HepG2 (cell line): ENCODE measurements around the gene PPP1R18. TPM values are rescaled to one million over a fixed set of nuclear protein-coding genes. Genes with fewer than 3 reads are reported as not detected.

Experiments used
- CEBPG ChIP-seq: IDR thresholded peaks from 2 replicates; pipeline ENCODE4 v1.6.1; 2016
- GRHL1 ChIP-seq: sonication (generic); formaldehyde crosslinking; conservative IDR thresholded peaks from 2 replicates; pipeline ENCODE4 v1.8.0; 2022; ENCODE audit warnings: missing genetic modification reagents
- GZF1 ChIP-seq: sonication (generic); formaldehyde crosslinking; IDR thresholded peaks from 2 replicates; pipeline ENCODE4 v1.5.1; 2020; ENCODE audit warnings: mild to moderate bottlenecking, missing genetic modification reagents
- IRF2 ChIP-seq: IDR thresholded peaks from 2 replicates; pipeline ENCODE4 v1.6.1; 2018; ENCODE audit warnings: missing genetic modification reagents, missing compliant biosample characterization
- KMT2A ChIP-seq: sonication (generic); formaldehyde crosslinking; IDR thresholded peaks from 2 replicates; pipeline ENCODE4 v1.4.0; 2020; ENCODE audit warnings: missing genetic modification reagents
- MAFG ChIP-seq: sonication (generic); formaldehyde crosslinking; IDR thresholded peaks from 2 replicates; pipeline ENCODE4 v1.5.1; 2020; ENCODE audit warnings: mild to moderate bottlenecking, missing genetic modification reagents
- NPAS2 ChIP-seq: sonication (generic); formaldehyde crosslinking; IDR thresholded peaks from 2 replicates; pipeline ENCODE4 v1.8.0; 2022; ENCODE audit warnings: mild to moderate bottlenecking, missing genetic modification reagents, borderline replicate concordance
- PRMT3 ChIP-seq: sonication (generic); formaldehyde crosslinking; IDR thresholded peaks from 2 replicates; pipeline ENCODE4 v1.8.1; 2022; ENCODE audit warnings: low read depth, mild to moderate bottlenecking, moderate library complexity, missing genetic modification reagents, borderline replicate concordance
- RFX3 ChIP-seq: IDR thresholded peaks from 2 replicates; pipeline ENCODE4 v1.6.1; 2016; ENCODE audit warnings: missing biosample characterization, missing genetic modification reagents
- RFXANK ChIP-seq: IDR thresholded peaks from 2 replicates; pipeline ENCODE4 v1.6.1; 2016
- SAFB2 ChIP-seq: sonication (generic); formaldehyde crosslinking; IDR thresholded peaks from 2 replicates; pipeline ENCODE4 v1.5.1; 2020; ENCODE audit warnings: missing genetic modification reagents, low read depth, mild to moderate bottlenecking, borderline replicate concordance
- SMARCE1 ChIP-seq: fragments of 450-650 bp; IDR thresholded peaks from 2 replicates; pipeline ENCODE4 v1.6.1; 2017; ENCODE audit warnings: borderline replicate concordance
- SNAPC5 ChIP-seq: sonication (generic); formaldehyde crosslinking; IDR thresholded peaks from 2 replicates; pipeline ENCODE4 v1.8.1; 2023; ENCODE audit warnings: mild to moderate bottlenecking, missing genetic modification reagents, borderline replicate concordance
- ZBTB42 ChIP-seq: sonication (generic); formaldehyde crosslinking; IDR thresholded peaks from 2 replicates; pipeline ENCODE4 v1.5.0; 2020; ENCODE audit warnings: mild to moderate bottlenecking, missing genetic modification reagents
- ZC3H13 ChIP-seq: sonication (generic); formaldehyde crosslinking; IDR thresholded peaks from 2 replicates; pipeline ENCODE4 v1.8.1; 2023; ENCODE audit warnings: mild to moderate bottlenecking, missing genetic modification reagents, moderate library complexity
- ZNF20 ChIP-seq: sonication (generic); formaldehyde crosslinking; IDR thresholded peaks from 2 replicates; pipeline ENCODE4 v1.4.0; 2020; ENCODE audit warnings: mild to moderate bottlenecking, moderate library complexity, missing genetic modification reagents
- ZNF224 ChIP-seq: sonication (generic); formaldehyde crosslinking; IDR thresholded peaks from 2 replicates; pipeline ENCODE4 v1.5.0; 2020; ENCODE audit warnings: mild to moderate bottlenecking, missing genetic modification reagents
- ZNF24 ChIP-seq: fragments of 450-650 bp; IDR thresholded peaks from 2 replicates; pipeline ENCODE4 v1.6.1; 2017; ENCODE audit warnings: antibody characterized with exemption, mild to moderate bottlenecking
- ZNF333 ChIP-seq: sonication (generic); formaldehyde crosslinking; IDR thresholded peaks from 2 replicates; pipeline ENCODE4 v1.4.0; 2020; ENCODE audit warnings: mild to moderate bottlenecking, missing genetic modification reagents, borderline replicate concordance
- ZNF382 ChIP-seq: sonication (generic); formaldehyde crosslinking; IDR thresholded peaks from 2 replicates; pipeline ENCODE4 v1.5.0; 2020; ENCODE audit warnings: missing genetic modification reagents, mild to moderate bottlenecking, borderline replicate concordance
- ZNF557 ChIP-seq: sonication (generic); formaldehyde crosslinking; IDR thresholded peaks from 2 replicates; pipeline ENCODE4 v1.4.0; 2020; ENCODE audit warnings: missing genetic modification reagents
- ZNF567 ChIP-seq: sonication (generic); formaldehyde crosslinking; IDR thresholded peaks from 2 replicates; pipeline ENCODE4 v1.8.1; 2023; ENCODE audit warnings: mild to moderate bottlenecking, missing genetic modification reagents, borderline replicate concordance
- ZNF576 ChIP-seq: sonication (generic); formaldehyde crosslinking; IDR thresholded peaks from 2 replicates; pipeline ENCODE4 v1.4.0; 2020; ENCODE audit warnings: mild to moderate bottlenecking, missing genetic modification reagents
- ZNF629 ChIP-seq: sonication (generic); formaldehyde crosslinking; conservative IDR thresholded peaks from 2 replicates; pipeline ENCODE4 v1.5.0; 2020; ENCODE audit warnings: missing genetic modification reagents
- ZNF672 ChIP-seq: sonication (generic); formaldehyde crosslinking; IDR thresholded peaks from 2 replicates; pipeline ENCODE4 v1.8.1; 2022; ENCODE audit warnings: missing genetic modification reagents
- ZNF788 ChIP-seq: sonication (generic); formaldehyde crosslinking; IDR thresholded peaks from 2 replicates; pipeline ENCODE4 v1.5.0; 2020; ENCODE audit warnings: mild to moderate bottlenecking, missing genetic modification reagents, borderline replicate concordance
- polyA plus RNA-seq, 8 experiments: library from polyadenylated mRNA; depleted of rRNA in 3 of 8; stranded (reverse) in 7 of 8; unstranded in 1 of 8; fragments of >200 nt; fragmentation: Illumina TruSeq in 4 of 8; extraction: Trizol in 4 of 8; gene quantifications; 2 replicates each; pipeline versions ENCODE4 v1.2.1 to v1.2.3, GENCODE V29; 2011 to 2016; ENCODE audit warnings: low read depth in 4 of 8, missing spikeins in 1 of 8, mixed read lengths in 1 of 8; ENCODE audit not compliant: insufficient read depth in 1 of 8
- total RNA-seq, 5 experiments: library from RNA; depleted of rRNA; stranded (reverse); fragments of >200 nt; fragmentation: Illumina TruSeq; extraction: Trizol; gene quantifications; 2 replicates each; pipeline ENCODE4 v1.2.3, GENCODE V29; 2016; ENCODE audit warnings: low read depth in 1 of 5
- TF ChIP-seq, protein P1 (sequence below): sonication (generic); formaldehyde crosslinking; IDR thresholded peaks from 2 replicates; pipeline ENCODE4 v1.8.0; 2022; ENCODE audit warnings: missing genetic modification reagents, low read depth, mild to moderate bottlenecking, borderline replicate concordance
- TF ChIP-seq, protein P2 (sequence below): fragments of 450-650 bp; IDR thresholded peaks from 2 replicates; pipeline ENCODE4 v1.6.1; 2017
- TF ChIP-seq, protein P3 (sequence below): sonication (generic); formaldehyde crosslinking; IDR thresholded peaks from 2 replicates; pipeline ENCODE4 v1.4.0; 2020; ENCODE audit warnings: mild to moderate bottlenecking, missing genetic modification reagents

Gene PPP1R18
- total and polyA plus RNA-seq, 2 of the 13 experiments (the other 11 are each of a cell fraction or from before 2014, with no cell fraction given): 4.9 to 9.2 TPM

GRCh38 chr6:30687659-30688431 lies 1.4 kb upstream of the PPP1R18 start (continued):
- TF ChIP-seq GRHL1 (CRISPR knock-in tag) (no peak), IRF2 (CRISPR knock-in tag) (no peak), CEBPG (CRISPR knock-in tag) (no peak), SAFB2 (no peak), ZNF333 (CRISPR knock-in tag) (no peak), NPAS2 (CRISPR knock-in tag) (no peak), ZNF557 (CRISPR knock-in tag) (no peak), RFX3 (no peak), ZC3H13 (no peak), SMARCE1 (no peak), ZNF24 (no peak), ZNF788 (CRISPR knock-in tag) (no peak), PRMT3 (CRISPR knock-in tag) (no peak), ZNF629 (CRISPR knock-in tag) (no peak), ZNF382 (CRISPR knock-in tag) (no peak), SNAPC5 (CRISPR knock-in tag) (no peak), KMT2A (CRISPR knock-in tag) (no peak), RFXANK (no peak), ZNF672 (CRISPR knock-in tag) (no peak), ZNF576 (CRISPR knock-in tag) (no peak), GZF1 (no peak; the same call in 1 of the 2 replicates), MAFG (CRISPR knock-in tag) (no peak), ZBTB42 (no peak), ZNF20 (no peak), ZNF567 (CRISPR knock-in tag) (no peak), ZNF224 (CRISPR knock-in tag) (no peak)
- TF ChIP-seq, protein P1, sequence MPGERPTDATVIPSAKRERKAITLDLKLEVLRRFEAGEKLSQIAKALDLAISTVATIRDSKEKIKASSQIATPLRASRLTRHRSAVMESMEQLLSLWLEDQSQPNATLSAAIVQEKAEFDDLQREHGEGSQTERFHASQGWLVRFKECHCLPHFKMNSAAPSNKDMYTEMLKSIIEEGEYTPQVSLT: no peak
- TF ChIP-seq, protein P2, sequence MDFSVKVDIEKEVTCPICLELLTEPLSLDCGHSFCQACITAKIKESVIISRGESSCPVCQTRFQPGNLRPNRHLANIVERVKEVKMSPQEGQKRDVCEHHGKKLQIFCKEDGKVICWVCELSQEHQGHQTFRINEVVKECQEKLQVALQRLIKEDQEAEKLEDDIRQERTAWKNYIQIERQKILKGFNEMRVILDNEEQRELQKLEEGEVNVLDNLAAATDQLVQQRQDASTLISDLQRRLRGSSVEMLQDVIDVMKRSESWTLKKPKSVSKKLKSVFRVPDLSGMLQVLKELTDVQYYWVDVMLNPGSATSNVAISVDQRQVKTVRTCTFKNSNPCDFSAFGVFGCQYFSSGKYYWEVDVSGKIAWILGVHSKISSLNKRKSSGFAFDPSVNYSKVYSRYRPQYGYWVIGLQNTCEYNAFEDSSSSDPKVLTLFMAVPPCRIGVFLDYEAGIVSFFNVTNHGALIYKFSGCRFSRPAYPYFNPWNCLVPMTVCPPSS: no peak
- TF ChIP-seq, protein P3, sequence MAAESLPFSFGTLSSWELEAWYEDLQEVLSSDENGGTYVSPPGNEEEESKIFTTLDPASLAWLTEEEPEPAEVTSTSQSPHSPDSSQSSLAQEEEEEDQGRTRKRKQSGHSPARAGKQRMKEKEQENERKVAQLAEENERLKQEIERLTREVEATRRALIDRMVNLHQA: no peak
